ENCODE results near the gene TMEM187.

Gene TMEM187

DNA sequence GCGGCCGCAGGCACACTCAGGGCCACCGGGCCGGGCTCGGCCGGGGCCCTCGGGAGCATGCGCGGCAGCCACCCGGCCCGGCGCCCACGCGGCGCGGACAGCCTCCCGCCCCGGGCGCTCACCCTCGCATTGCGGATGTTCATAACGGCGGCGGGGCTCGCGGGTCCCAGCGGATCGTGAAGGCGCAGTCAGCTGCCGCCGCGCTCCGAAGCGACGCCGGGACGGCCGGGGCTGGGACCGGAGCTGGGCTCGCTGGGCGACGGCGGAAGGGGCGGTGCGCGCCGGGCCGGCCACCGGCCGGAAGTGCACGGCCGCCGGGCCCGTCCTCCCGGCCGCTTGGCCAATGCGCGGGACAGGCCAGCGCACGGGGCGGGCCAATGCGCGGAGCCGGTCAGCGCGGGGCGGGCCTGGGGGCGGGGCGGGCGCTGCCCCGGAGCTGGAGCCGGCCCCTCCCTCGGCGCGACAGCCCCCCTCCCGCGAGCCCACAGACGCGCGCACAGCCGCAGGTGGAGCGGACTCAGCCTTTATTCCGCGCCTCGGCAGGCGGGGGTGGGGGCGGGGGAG, 37.7 kb upstream of the TMEM187 start, which contains the start of gene NAA10:
Gene NAA10 (minus strand): TSS at position 276 of the 564 bp plus-strand sequence. CDS start 133 bp downstream, at position 143.
- DNase-seq, result peak; percentile 75

DNA sequence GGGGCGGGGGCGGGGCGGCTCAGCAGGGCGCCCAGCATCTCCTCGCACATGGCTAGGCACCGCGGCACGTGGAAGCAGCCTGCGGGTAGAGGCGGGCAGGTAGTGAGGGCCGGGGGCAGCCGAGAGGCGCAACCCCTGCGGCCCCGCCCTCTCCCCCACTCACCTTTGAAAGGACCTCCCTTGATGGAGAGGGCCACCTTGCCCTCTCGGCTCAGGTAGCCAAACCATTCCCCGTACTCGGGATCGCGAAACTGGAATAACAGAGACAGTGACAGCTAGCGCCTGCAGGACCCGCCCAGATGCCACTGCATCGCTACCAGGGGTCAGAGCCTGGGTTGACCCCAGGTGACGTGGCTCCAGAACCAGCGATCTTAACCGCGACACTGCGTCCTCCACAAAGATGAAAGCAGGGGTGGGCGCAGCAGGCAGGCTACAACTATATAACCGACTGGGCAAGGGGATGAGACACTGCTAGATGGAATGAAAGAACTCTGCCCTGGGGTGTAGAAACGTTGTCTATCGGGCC, 37.2 kb upstream of the TMEM187 start:
- DNase-seq, result no peak

DNA sequence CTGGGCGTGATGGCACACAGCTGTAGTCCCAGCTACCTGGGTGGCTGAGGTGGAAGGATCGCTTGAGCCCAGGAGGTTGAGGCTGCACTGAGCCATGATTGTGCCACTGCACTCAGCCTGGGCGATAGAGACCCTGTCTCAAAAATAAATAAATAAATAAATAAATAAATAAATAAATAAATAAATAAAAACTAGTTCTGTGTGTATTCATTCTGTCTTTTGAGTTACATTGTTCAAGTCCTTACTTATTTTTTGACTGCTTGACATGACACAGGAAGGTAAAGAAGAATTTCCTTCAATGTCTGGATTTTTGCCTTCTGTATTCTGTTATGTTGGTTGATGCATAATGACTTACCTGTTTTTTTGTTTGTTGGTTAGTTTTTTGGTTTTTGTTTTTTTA, 35.5 kb upstream of the TMEM187 start:
- DNase-seq, result no peak

DNA sequence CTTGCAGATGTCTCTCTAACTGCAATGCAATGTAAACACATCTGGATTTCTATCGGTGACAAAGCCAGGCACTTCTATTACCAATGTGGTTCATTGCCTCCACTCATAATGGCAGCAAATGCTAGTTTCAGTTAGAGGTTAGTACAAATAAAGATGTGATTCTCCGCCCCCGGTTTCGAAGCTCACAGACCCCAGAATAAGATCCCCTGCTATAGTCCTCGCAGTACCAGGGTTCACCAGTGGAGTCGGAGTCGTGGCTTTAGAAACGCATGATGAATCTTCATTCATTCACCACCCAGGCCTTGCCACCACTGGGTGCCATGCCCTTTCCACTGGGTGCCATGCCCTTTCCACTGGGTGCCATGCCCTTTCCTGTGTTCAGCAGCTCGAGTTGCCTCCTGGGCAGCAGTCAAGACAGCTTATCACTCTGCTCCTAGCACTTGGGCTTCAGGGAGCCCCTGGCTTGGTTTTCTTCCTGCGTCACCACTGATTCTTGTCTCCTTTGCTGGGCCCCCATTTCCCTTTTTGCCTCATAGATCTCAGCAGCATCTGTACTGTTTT, 34.2 kb upstream of the TMEM187 start:
- DNase-seq, result no peak

DNA sequence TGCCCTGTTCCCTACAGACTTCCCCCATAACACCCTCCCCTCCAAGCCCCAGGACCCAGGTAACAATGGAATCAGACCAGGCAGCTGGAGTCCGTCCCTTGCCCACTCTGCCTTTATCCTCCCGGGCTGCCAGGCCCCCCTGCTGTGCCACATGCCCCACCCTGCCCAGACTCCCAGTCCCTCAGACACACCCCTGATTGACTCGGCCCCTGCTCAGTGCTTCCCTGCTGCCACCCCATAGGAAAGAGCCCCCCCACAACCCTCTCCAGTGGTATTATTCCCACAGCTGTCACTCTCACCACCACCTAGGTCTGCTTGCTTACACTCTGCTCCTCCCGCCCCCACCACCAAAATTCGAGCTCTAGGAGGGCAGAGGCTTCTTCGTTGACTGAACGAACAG, 33.0 kb upstream of the TMEM187 start:
- no peak for DNase-seq

DNA sequence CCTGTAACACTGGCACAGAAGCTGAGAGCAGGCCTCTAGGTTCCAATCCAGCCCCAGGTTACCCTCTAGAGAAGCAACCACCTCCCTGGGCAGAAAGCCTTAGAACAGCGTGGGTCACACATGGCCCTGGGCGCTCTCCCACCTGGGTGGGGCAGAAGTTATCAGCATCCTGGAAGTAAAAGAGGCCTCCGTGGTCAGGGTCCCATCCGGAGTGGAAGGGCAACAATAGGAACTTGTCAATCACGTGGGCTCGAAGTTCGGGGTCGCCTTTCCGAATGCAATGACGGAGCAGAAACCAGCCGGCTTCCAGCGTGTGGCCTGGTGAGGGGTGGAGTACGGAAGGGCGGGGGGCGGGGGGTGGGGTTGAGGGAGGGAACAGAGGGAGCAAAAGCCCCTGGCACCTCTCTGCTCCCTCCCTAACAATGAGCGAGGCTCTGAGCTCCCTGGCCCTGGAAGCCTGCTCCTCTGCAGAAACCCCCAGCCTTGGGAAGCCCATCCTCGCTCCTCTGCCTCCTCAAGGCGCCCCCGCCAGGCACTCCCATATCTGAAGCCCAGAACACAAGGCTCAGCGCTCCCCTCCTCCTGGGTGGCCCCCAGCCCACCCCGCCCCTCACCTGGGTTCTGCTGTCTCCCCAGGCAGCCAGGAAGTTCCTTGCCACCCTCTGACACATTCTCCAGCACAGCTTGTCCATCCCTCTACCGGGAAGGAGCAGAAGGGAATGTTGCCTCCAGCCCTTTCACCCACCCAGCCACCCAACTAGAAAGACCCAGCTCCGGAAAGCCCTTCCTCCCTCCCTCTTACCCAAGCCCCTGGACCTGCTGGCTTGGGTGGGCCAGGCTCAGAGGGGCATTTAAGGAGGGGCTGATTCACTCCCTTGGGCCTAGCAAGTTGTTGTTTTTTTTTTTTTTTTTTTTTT, 31.0 kb upstream of the TMEM187 start:
- no peak for DNase-seq

DNA sequence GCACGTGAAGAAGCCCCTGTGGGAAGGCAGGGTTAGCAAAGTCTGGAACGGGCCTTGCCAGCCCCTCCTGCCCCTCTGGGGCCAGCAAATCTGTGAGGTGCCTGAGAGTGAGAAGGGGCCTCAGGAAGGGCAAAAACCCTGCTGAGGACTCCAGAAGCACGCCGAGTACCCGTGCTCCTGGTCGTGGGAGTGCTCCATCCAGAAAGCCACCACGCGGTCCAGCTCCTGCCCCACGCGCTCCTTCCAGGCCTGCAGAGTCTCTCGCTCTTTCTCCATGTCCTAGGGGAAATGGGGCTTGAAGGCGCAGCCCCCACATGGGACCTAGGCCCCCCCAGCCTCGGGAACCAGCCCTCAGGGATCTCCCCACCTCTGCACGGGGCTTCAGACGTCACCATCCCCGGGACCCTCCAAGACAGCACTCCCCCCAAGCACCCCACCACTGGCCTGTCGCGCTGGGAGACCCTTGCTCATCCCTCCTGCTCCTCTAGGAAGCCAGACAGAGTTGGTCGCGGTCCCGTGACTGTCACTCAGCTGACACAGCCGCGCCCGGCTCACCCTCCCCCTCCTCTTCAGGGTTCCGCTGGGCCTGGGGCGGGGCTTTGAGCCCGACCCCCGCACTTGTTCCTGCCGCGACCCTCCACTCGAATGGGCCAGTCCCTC, 28.3 kb upstream of the TMEM187 start, which contains the start of gene RENBP:
Gene RENBP (minus strand): TSS at position 504 of the 660 bp plus-strand sequence. CDS start 33 bp downstream, at position 471.
- DNase-seq, result no peak

DNA sequence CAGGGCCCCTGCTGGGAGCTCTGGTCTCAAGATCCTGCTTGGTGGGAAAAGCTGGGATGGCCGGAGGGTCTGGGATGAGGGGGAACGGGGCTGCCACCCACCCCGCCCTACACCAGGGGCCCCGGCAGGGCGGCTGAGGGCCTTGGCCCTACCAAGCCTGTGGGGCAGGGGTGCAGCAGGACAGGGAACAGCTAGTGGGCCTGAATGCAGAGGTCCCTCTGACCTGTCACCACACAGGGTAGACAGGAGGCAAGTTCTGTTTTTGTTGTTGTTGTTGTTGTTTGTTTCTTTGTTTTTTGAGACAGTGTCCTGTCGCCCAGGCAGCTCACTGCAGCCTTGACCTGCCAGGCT, 27.8 kb upstream of the TMEM187 start:
- no peak for DNase-seq

DNA sequence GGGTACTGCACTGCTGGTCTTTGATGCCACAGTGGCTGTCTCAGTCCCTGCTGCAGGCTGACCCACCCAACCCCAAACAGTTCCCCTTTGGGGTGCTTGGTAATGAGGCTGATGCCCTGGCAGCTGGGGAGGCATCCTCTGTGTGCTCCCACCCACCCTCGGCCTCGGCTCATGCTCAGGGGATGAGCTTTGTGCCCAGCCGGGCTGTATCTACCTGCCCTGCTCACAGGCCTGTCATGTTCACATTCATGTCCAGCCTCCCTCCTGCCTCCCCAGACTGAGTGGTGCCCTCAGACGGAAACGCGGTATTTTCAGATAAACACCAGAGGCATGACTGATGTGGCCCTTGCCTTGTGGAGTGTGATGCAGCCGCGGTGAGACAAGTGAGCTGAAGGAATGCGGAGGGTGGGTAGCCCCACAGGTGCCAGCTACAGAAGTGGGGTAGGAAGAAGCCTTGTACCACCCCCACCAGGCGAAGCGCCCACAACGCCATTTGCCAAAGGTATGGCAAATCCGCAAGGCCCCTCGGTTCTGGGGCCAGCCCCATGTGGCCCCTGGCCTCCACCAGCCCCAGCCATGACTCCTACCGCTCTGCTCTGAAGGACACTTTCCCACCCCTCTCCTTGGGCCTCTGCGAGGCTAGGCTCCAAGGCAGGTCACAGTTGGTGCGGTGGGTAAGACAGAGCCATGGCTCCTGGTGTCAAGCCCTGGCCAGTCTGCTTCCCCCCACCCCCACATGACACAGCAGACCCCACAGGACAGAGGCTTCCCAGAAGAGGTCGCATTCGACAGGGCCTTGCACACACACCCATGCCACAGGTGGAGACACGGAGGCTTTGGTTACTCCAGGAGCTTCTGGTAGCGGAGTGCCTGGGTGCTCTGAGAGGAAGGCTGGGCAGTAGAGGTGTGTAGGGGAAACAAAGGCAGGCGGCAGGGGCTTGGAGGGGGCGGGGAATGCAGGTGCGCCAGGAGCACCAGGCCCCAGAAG, 26.3 kb upstream of the TMEM187 start:
- DNase-seq, result no peak

DNA sequence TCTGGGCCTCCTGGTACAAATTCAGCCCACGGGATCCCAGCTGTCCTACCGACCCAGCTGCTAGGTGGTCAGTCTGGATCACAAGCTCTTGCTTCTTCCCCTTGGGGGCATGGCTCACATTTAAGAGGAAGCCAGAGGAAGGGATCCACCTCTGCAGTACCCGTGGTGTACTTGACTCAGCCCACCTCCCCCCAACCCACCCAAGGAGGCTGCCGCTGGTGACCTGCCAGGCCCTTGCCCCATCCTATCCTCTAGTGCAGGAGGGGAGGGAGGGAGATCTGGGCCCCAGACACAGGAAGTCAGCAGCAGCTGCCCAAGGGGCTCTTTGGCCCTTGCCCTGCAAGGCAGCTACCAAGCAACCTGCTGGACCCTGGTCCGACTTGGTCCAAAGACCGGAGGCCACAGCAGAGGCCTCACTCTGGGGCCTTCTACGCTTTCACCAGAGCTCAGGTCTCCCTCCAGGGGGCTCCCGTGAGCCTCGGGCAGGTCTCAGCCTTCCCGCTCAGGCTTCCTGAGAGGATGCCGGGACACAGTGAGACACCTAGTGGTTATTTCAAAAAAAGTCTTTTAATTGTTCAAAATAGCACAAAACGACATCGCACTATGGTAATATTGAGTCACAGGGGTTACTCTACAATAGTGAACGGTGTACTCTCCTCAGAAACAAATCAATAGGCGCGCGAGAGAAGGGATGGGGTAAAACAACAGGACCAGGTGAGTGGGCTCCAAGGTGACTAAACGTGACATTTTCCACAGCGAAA, 25.4 kb upstream of the TMEM187 start:
- DNase-seq, result peak; percentile 78

DNA sequence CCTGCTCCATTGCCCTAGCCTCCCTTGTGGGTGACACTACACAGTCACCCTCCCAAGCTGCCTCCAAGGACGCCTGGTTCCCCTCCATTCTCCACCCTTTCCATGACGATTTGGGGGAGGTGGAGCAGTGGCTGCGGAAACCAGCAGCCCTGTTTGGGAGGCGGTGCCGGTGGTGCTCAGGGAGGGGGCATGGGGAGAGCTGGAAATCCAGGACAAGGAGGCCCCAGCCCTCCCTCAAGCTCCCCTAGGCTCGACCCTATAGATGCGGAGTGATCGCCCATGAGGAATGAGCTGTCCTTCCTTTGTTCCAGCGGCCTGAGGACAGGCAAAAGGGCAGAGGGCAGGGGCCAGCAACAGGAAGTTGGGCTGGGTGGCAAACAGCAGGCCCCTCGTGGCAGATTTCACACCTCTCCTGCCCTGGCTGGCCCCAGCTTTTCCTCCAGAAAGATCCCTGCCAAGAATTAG, 24.5 kb upstream of the TMEM187 start:
- DNase-seq, result no peak

DNA sequence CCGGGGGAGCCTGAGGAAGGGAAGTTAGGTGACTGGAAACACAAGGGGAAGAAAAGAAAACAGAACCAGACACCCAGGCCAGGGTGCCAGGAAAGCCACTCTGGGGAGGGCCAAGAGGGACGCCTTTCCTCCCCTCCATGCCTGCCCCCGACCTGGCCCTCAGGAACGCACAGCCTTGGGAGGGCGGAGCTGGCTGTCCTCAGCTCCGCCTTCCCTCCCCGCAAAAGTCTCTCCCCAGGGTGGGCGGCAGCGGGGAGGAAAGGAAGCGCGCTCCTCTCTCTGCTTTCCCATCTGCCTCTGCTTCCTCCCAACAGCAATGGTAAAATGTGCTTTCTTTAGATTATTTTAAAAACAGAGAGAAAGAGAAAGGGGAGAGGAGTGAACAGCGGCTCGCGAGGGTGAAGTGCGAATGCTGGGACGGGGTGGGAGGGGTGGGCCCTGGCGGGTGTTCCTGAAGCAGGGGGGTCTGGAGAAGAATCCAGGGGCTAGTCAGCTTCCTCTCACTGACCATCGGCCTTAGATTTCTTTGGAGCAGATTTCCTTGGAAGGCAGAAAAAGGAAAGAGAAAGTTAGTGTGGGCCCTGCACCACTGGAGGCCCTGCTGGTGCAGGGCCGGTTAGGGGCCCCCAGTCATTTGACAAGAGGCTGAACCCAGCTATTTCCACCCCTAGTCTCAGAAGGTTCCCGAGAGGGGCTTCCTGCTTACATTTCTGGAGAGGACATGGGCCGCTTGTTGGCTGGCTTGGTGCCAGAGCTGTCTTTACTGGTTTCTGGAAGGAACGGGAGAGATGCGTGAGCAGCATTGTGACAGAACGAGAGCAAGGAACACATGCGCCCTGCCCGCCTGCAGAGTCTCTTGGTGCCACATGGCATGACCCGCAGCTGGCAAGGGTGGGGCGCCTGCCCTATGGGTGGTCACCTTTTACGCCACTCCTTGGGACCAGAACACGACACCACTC, 23.4 kb upstream of the TMEM187 start:
- no peak for DNase-seq

DNA sequence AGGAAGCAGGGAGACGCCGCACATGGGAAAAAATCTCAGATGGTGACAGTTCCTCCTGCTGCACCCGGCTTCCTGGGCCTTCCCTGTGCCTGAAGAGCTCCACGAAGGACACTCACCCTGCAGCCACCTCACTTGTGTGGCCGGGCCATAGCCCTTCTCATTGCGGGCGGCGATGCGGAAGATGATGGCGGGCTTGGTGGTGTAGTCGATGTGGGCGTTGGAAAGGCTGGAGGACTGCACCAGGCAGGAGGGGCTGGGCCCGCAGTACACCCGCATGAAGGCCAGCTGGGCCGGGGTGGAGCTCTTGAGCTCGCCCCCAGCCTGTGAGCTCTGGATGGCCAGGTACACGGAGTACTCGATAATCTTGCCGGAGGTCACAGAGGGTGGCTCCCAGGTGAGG, 22.4 kb upstream of the TMEM187 start:
- no peak for DNase-seq

DNA sequence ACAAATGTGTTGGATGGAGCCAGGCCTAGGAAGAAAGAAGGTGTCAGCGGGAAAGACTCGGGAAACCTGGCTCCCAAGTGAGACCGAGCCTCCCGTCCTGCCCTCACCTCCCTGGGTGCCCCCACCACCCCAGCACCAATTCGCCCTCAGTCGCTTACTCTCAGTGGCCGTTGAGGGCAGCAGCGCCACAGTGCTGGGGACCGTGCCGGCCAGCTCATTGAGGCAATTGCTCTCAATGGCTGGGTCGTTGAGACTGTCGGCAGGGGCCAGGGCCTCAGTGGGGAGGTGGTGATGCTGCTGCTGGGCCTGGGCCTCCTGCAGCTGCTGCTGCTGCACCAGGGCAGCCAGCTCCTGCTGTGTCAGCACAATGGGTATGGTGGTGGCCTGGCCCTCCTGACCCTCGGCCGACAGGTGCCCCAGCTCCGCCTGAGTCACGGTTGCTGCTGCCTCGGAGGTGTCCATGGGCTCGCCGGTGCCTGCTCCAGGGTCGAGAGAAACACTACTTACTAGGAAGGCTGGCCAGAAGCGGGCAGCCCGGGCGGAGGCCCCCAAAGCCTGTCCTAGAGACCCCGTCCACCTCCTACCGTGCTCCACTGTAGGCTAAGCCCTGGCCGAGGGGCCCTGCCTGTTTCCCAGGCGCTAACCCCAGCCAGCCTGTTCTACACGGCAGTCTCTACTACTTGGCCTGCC, 20.7 kb upstream of the TMEM187 start:
- no peak for DNase-seq

DNA sequence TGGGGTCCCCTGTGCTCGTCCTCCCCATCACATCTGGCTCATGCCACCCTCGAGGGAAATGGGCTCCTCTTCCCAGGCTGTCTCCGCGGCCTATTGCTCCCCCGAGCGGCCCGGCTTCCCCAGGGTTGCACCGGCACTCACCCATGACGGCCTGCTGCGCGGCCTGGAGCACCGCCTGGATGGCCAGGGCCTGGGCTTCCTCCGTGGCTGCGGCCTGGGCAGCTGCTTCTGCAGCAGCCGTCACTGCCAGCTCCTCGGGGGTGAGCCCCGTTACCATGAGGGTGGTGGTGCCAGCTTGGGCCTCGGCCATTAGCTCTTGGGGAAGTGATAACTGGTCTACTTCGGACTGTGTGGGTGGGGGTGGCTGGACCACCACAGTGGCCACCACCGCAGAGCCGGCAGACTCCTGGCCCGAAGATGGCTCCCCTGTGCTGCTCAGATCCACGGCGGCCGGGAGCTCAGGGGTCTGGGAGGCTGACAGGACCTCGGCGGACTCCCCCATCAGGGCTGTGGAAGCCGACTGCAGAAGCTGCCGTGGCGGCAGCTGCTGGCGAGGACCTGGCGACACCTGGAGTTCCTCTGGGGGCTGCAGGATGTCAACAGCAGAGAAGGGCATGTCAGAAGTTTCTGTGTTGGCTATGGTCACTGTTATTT, 20.1 kb upstream of the TMEM187 start:
- DNase-seq, result no peak

DNA sequence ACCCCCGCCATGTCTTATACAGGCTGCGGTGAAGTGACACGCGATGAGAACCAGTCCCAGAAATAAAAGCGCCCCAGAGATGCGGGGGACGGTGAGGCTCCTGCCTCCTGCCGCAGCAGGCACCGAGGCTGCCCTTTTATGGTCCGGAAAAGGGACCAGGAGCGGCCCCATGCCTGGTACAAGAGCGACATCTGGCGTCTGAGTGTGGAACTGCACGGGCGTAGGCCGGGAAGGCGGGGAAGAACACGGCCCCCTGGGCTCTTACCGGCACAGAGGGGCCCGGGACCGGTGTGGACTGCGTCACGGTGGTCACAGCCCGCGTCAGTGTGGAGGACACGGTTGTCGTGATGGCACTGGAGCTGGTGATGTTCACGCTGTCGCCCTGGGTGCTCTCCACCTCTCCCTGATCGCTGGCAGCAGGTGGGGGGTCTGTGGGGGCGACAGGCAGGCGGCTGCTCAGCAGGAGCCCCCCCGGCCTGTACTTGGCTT, 19.2 kb upstream of the TMEM187 start:
- DNase-seq, result peak; percentile 76

DNA sequence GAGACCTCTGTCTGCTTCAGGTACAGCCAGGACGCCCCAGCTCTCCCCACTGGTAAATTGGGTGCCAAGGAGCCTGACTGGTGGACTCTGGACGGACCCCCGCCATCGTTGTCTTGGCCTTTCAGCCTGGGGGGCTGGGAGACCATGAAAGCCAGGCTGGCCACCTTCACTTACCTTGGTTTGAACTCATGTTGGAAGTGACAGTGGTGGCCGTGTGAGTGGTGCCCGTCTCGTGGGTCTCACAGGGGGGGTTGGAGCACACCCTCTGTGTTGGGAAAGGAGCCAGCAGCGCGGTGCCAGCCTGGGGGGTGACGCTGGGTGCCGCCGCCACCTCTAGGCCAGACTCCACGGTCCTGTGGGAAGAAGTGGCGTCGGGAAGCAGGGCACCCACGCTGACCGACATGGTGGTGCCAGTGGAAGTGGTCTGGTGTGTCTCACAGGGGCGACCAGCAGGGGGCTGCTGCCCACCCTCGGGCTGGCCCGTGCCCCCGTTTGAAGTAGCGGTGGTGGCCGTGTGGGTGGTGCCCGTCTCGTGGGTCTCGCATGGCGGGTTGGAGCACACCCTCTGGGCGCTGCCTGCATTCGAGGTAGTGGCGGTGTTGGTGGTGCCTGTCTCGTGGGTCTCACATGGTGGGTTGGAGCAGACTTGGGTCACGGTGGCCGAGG, 18.5 kb upstream of the TMEM187 start:
- no peak for DNase-seq

All from fibroblast of skin of scalp (primary cell).